GM11168 (cell line): Measurements from ENCODE around the gene RPAP2.
"Not testable (repeated sequence)": the region's sequence is repeated elsewhere in the genome, so short reads cannot be mapped to it uniquely, and the experiment has no call there.

Experiments used
- in situ Hi-C: fragments of 300-500 bp; cut with MboI; formaldehyde crosslinking; loops from one replicate; pipeline ENCODE4 v1.12.0; 2022; ENCODE audit warnings: low sequenced_read_pairs; ENCODE audit not compliant: unreplicated experiment

The RPAP2 gene

DNA sequence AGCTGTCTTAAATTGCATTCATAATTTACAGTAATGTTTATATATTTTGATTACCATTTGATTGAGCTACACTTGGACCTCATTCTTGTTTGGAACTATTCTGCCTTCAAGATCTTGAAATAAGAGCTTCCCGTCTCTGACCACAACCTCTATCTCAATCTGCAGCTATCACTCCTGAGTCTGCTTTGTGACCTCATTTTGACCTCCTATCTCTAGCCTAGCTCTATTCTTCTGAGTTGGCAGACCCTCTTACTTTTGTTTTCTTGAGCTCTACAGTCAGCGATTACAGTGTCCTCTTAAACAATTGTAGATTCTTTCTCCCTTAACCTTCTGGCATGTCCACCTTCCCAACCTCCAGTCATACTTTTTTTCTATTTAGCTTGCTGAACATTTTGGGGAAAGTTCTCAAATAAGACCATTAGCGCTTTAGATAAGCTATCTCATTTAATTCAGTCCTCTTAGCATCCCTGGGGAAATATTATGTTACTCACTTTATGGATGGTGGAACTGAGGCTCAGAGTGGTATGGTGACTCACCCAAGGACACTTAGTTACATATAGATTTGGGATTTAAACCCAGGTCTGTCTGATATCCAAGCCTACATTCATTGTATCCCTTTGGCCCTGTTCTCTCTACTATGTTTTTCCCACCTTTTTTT lies 19.1 kb downstream of the RPAP2 start:
- in situ Hi-C loops: loop anchor here (25.0 kb wide), 1 partner anchor 519 kb away; the partner anchor contains the start of gene RPL5

DNA sequence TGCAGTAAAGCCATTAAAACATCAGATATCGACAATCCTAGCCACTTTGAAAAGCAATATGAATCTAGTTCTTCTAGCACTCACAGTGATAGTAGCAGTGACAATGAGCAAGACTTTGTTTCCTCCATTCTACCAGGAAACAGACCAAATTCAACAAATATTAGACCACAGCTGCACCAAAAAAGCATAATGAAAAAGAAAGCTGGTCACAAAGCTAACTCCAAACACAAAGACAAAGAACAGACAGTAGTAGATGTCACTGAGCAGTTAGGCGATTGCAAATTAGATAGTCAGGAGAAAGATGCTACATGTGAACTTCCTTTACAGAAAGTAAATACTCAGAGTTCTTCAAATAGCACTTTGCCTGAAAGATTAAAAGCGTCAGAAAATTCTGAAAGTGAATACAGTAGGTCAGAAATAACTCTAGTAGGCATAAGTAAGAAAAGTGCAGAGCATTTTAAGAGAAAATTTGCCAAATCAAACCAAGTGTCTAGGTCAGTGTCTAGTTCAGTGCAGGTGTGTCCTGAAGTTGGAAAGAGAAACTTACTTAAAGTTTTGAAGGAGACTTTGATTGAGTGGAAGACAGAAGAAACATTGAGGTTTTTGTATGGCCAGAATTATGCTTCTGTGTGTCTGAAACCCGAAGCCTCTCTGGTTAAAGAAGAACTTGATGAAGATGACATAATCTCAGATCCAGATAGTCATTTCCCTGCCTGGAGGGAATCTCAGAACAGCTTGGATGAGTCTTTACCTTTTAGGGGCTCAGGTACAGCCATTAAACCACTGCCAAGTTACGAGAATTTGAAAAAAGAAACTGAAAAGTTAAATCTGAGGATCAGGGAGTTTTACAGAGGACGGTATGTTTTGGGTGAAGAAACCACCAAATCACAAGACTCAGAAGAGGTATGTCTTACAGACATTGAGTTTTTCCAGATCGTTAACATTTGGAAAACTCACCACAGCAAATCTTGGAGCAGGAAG lies 24.9 kb downstream of the RPAP2 start:
- in situ Hi-C loops: loop anchor here (25.0 kb wide), 1 partner anchor 514 kb away; the partner anchor contains the start of gene RPL5

DNA sequence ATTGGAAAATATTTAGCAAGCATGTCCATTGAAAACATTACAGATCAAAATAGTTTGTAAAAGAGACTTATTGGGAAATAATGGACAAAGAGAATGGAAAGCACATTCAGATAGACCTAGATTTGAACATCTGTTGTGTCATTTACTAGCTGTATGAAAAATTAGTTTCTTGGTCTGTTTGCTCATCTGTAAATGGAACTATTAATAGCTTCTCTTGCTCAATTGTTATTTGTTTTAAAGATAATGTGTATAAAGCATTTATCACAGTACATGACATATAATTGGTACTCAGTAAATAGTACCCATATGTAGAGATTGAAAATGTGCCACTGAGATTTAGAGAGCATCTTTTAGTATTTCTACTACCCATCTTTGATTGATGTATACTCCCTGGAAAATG lies 25.9 kb downstream of the RPAP2 start:
- in situ Hi-C loops: loop anchor here (25.0 kb wide), 1 partner anchor 513 kb away; the partner anchor contains the start of gene RPL5

DNA sequence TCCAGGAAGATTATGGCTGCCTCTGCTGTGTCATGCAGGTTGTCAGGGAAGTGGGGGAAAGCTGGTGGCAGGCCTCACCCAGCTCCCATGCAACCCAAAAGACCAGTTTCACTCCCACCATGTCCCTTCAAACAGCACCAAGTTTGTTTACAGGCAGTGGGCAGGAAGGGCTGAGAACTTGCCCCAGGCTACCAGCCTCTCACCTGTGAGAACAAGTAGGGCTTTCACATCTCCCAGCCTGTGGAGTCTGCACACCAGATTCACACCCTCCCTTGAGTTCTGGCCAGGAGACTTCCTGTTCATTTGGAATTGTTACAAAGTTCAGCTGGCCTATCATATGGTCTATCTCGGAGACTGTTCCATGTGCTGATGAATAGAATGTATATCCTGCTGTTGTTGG lies 27.8 kb downstream of the RPAP2 start:
- in situ Hi-C loops: no loop called here

DNA sequence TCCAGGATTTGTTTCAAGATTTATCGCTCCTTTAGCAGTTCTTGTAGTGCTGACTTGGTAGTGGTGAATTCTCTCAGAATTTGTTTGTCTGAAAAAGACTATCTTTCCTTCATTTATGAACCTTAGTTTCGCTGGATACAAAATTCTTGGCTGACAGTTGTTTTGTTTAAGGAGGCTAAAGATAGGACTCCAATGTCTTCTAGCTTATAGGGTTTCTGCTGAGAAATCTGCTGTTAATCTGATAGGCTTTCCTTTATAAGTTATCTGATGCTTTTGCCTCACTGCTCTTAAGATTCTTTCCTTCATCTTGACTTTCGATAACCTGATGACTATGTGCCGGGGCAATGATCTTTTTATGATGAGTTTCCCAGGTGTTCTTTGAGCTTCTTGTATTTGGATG lies 28.9 kb downstream of the RPAP2 start:
- in situ Hi-C loops: no loop called here

DNA sequence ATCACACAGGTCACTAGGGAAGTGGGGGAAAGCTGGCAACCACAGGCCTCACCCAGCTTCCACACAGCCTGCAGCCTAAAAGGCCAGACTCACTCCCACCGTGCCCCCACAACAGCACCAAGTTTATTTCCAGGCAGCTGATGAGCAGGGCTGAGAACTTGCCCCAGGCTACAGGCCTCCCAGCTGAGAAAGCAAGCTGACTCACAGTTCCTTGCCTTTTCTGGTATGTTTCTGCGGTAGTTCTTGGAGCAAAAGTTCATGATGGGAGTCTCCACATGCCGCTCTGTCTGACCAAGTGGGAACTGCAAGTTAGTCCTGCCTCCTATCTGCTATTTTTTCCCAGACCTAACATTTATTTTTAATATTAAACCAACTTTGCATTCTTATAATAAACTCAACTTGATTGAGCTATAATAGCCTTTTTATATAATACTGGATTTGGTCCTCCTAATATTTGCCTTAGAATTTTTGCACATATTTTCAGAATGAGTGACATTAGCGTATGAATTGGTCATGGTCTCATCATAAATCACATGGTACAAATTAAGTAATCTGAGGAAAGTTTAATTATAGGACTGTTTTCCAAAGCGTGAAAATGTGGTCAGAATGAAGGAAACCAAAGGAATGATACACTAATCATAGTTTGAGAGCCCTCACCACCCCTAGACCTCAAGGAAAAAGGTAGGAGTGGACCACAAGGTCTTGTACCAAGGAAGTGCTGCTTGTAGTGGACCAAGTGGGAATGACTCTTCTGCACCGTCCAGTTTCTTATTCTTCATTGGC lies 30.7 kb downstream of the RPAP2 start:
- in situ Hi-C loops: no loop called here

DNA sequence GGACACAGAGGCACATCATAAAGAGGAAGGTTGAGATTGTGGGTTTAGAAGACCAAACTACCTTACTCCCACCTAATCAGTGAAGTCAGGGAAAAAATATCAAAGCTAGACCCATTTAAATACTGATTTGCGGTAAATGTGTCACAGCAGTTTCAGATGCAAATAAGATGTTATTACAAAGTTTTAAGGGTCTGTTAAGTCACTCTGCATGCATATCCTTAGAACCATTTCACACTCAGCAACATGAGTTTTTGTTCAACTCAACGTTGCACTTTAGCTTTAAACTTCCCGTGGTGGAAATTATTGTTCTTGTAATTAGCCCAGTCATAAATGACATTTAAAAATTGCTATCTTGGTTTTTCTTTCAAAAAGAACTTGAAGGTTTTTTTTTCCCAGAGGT lies 34.8 kb downstream of the RPAP2 start:
- in situ Hi-C loops: no loop called here

DNA sequence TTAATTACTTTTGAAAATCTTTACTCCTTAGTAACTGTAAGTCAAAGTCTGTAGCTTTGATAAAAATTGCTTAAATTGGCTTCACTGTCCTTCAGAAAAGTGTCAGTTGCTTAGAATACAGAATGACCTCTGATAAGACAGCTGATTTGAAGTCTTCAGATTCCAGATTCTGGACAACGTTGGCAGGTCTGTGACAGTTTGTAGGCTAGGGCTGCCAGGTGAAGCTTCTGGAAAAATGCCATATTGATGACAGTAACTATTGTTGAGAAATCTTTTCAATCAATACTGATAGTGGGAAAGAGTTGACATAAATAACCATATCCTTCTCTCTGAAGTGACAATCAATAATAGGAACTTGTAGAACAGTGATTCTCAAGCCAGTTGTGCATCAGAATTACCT lies 41.3 kb downstream of the RPAP2 start:
- in situ Hi-C loops: no loop called here

DNA sequence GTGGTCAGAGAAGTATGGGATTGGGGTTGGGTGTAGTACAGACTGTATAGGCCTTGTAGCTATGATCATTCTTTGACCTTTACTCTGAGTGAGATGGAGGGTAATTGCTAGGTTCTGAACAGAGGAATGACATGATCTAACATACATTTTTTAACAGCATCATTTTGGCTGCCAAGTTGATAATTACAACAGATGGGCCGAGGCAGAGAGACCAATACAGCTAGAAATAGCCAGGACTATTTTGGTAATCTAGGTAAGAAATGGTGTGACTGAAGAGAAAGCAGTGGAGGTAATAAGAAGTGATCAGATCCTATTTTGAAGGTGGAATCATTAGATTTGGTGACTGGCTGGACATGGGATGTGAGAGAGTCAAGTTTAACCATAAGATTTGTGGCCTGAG lies 43.5 kb downstream of the RPAP2 start:
- in situ Hi-C loops: no loop called here

DNA sequence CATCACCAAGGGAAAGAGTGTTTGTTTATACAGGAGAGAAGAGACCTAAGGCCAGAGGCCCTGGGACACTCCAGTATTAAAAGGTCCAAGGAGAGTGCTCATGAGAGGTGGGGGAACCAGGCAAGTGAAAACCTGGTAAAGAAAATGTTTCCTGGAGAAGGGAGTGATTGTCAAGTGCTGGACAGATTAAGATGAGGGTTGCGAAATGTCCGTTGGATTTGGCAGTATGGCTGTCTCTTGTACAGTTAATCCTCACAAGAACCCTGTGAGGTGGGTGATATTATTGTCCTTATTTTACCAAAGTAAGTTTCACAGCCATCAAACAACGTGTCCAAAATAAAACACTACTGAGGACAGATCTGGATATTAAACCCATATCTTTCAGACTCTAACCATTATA lies 44.2 kb downstream of the RPAP2 start:
- in situ Hi-C loops: no loop called here

DNA sequence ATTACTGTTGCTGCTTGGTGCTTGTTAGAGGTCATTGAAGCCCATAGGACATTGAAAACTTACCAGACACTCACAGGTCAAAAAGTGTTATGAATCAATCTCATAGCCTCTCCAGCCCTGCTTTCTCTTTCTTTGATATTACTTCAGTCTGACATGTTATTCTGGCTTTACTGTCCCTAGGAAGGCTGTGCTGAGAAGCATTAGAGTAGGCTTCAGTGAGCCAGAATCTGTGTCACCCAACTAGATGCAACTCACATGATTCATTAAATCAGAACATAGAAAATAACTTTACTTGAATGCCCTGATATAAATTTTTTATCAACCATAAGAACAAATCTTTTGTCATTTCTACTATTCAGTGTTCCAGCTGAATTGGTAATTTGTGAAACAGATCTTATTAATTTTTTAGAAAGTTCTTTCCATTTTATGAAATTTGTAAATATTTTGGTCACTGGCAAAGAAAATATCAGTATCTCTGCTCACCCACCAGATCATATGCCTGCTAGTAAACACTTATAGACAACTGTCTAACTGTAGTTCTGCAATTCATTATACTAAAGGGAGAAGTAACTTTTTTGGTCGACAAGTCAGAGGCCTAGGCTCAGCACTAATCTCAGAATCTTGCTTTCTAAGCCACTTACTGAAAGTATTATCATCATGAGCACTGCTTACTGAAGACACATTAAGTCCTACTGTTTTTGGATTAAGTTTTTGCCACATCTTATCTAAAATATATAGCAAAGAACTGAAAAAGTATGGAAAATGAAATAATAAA lies 48.2 kb downstream of the RPAP2 start:
- in situ Hi-C loops: no loop called here

DNA sequence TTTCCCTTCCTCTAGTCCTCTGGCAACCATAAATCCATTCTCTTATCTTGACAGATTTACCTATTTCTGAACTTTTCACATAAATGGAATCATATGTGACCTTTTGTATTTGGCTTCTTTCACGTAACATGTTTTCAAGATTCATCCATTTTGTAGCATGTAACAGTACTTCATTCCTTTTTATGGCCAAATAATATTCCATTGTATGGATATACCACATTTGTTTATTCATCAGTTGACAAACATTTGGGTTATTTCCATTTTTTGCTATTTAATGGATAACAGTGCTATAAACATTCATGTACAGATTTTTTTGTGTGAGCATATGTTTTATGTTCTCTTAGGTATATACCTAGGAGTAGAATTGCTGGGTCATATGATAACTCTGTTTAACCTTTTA lies 54.0 kb downstream of the RPAP2 start:
- in situ Hi-C loops: no loop called here

DNA sequence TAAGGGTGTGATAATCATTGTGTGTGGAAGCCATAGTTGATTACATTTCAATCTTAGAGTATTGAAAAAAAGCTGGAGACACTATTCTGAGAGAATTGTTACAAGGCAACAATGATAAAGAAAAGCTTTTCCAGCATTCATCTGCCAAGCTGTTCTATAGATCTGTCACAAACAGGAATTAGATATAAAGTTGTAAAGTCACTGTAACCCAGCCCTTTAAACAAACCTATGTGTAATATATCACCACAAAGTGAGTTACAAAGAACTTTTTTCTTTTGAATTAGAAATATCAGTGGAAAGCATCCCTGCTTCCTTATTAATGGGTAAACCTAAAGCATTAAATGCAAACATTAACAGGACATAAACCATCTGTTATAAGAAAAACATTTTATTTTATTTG lies 55.4 kb downstream of the RPAP2 start:
- in situ Hi-C loops: no loop called here

DNA sequence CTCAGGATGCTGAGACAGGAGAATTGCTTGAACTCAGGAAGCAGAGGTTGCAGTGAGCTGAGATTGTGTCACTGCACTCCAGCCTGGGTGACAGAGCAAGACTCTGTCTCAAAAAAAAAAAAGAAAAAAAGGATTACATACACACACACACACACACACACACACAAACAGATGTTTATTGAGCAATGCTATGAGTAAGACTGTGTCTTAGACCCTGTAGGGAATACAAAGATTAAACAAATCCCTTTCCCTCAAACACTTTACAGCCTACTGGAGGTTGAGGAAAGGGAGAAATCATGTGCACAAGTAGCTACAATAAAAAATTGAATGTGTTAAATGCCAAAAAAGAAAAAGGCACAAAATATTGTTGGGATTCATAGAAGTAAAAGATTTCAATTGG lies 58.1 kb downstream of the RPAP2 start:
- in situ Hi-C loops: no loop called here

DNA sequence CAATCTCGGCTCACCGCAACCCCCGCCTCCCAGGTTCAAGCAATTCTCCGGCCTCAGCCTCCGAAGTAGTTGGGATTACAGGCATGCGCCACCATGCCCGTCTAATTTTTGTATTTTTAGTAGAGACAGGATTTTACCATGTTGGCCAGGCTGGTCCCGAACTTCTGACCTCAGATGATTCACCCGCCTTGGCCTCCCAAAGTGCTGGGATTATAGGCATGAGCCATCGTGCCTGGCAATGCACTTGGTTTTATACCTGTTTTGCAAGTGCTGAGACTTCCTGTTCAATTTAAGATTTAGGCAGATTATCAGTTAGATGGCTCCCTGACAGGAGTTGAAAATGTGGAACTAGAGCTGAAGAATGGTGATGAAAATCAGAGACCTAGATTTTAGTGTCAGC lies 60.5 kb downstream of the RPAP2 start:
- in situ Hi-C loops: not testable (repeated sequence)

DNA sequence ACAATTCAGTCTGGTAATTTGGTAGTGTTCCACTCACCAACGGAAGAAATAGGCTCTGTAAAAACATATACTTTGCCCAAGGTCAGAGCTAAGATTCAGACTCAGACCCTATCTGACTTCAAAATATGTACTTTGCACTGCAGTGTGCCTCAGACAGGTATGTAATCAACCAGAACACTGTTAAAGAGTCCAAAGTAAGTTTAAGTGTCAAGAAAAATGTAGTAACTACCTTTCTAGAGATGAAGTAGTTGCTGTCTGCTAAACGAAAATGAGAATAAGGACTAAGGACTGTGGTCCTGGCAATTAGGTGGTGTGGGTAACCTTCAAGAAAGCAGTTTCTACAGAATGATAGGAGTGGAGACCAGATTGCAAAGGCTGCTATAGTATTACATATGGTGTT lies 61.1 kb downstream of the RPAP2 start:
- in situ Hi-C loops: no loop called here

DNA sequence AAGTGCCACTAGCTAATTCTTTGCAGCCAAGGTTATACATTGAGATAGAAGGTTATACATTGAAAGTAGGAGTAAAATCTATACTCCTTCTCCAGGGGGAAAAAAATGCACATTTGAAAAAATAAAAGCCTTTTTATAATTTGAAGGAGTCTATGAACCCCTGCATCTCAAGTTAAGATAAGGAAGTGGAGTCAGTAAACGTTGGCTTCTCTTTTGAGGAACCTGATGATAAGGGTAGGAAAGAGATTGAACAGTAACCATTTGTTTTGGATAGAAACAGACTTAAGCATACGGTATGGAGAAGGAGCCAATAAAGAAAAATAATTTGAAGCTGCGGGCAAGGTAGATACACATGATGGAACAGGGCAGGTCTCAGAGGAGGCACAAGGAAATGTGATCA lies 64.1 kb downstream of the RPAP2 start:
- in situ Hi-C loops: no loop called here

DNA sequence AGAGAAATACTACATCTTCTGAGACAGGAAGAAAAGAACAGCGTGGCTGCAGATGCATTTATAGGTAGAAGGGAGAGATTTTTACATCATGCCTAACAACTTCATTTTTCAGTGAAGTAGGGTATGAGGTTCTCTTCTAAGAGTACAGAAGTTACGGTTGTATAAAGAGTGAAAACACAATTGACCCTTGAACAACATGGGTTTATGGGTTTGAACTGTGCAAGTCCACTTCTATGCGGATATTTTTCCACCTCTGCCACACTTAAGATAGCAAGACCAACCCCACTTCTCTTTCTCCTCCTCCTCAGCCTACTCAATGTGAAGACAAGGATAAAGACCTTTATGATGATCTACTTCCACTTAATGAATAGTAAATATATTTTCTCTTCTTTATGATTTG lies 64.5 kb downstream of the RPAP2 start:
- in situ Hi-C loops: no loop called here

DNA sequence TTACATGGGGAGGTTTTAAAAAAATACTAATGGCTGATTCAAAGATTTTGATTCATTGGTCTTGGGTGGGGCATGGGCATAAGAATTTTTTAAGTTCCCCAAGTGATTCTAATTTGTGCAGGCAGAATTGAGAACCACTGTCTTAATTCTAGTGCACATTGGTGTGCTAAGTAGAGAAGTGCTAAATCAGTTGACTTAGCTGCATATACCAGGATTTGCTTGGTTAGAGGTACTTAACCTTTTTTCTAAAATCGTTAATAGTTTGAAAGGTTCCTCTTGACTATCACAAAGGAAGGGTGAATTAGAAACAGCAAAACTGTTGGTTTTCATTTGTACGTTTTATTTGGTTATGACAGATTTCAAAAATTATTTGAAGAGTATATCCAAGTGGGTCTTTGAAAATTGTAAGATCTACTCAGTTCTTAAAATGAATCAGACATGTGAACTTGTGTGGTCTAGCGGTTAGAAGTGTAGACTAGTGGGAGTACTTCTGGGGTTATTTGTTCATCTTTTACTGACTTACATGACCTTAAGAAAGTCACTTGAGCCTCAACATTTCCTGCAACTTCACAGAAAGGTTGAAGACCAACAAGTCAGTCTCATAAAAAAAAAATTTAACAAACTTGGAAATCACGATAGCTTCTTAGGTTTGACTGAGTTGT lies 66.7 kb downstream of the RPAP2 start:
- in situ Hi-C loops: no loop called here

DNA sequence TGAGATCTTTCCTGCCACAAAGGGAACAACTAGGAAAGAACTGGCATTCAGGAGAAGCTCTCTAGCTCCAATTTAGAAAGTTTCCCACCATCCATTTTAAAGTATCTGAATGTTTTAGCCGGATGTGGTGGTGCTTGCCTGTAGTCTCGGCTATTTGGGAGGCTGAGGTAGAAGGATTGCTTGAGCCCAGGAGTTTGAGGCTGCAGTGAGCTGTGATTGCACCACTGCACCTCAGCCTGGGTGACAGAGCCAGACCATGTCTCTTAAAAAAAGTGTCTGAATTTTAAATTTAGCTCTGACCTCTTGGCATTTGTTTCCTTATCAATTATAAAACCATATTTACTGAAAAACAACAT lies 67.2 kb downstream of the RPAP2 start:
- in situ Hi-C loops: no loop called here
